RWPE2 (cell line): Measurements from ENCODE around the gene TBC1D2B.

ENCODE experiments used
- ATAC-seq: fragments of 200-7000 bp; cut with Tn5 transposase; 3 replicates; pipeline ENCODE4 v1.9.1; 2021; ENCODE audit warnings: low read depth
- DNase-seq: peaks from one replicate; pipeline ENCODE4 v3.0.0-alpha.2; 2020; ENCODE audit warnings: low spot score
- H3K27ac ChIP-seq: fragments of 450-650 bp; 2 replicates; pipeline ENCODE4 v1.5.1; 2017; ENCODE audit warnings: mild to moderate bottlenecking; ENCODE audit not compliant: poor library complexity, severe bottlenecking
- H3K27me3 ChIP-seq: fragments of 250-450 bp; sonication (Bioruptor Pico); 2 replicates; pipeline ENCODE4 v1.5.1; 2021; ENCODE audit warnings: mild to moderate bottlenecking, moderate library complexity; ENCODE audit not compliant: insufficient read depth, poor library complexity, severe bottlenecking
- H3K36me3 ChIP-seq: fragments of 250-450 bp; sonication (Bioruptor Pico); 2 replicates; pipeline ENCODE4 v1.5.1; 2020; ENCODE audit warnings: low read depth, mild to moderate bottlenecking, moderate library complexity
- H3K4me1 ChIP-seq: fragments of 250-450 bp; sonication (Bioruptor Pico); 2 replicates; pipeline ENCODE4 v1.5.1; 2021; ENCODE audit warnings: mild to moderate bottlenecking, moderate library complexity; ENCODE audit not compliant: insufficient read depth, poor library complexity, severe bottlenecking
- H3K4me3 ChIP-seq: fragments of 250-450 bp; sonication (Bioruptor Pico); 2 replicates; pipeline ENCODE4 v1.5.1; 2021; ENCODE audit warnings: mild to moderate bottlenecking, moderate library complexity; ENCODE audit not compliant: severe bottlenecking
- H3K9me3 ChIP-seq: fragments of 250-450 bp; sonication (Bioruptor Pico); 2 replicates; pipeline ENCODE4 v1.5.1; 2021; ENCODE audit warnings: mild to moderate bottlenecking, moderate library complexity; ENCODE audit not compliant: severe bottlenecking
- CTCF ChIP-seq: fragments of 450-650 bp; IDR thresholded peaks from one replicate; pipeline ENCODE4 v1.5.1; 2017; ENCODE audit warnings: mild to moderate bottlenecking, moderate library complexity; ENCODE audit not compliant: poor library complexity, severe bottlenecking

Gene TBC1D2B

GRCh38 chr15:78059110-78059839 lies 18.2 kb downstream of the TBC1D2B start:
- Histone ChIP-seq H3K27ac (peak overlapping the region; percentile 81), H3K4me1 (peaks cover 44% of the 10 kb centered on the region), H3K27me3 (no peaks in the 10 kb centered on the region), H3K9me3 (no peaks in the 10 kb centered on the region), H3K36me3 (peaks cover 8% of the 10 kb centered on the region), H3K4me3 (no peak overlapping the region)
- TF ChIP-seq CTCF, result no peak
- ATAC-seq, result no peak
- no peak for DNase-seq

- H3K4me1 ChIP-seq, result peaks cover 41% of the 10 kb centered on the region
- no peak for TF ChIP-seq CTCF
- no peak overlapping the region for H3K4me3 ChIP-seq
- no peak for ATAC-seq
- no peaks in the 10 kb centered on the region for H3K27me3 ChIP-seq
- peaks cover 16% of the 10 kb centered on the region for H3K36me3 ChIP-seq
- H3K27ac ChIP-seq, result peak overlapping the region; percentile 81
- DNase-seq, result no peak
- H3K9me3 ChIP-seq, result no peaks in the 10 kb centered on the region
Measured at GRCh38 chr15:78058401-78058935, 19.0 kb downstream of the TBC1D2B start.

- peaks cover 41% of the 10 kb centered on the region for H3K4me1 ChIP-seq
- H3K9me3 ChIP-seq, result no peaks in the 10 kb centered on the region
- no peaks in the 10 kb centered on the region for H3K27me3 ChIP-seq
- peaks cover 22% of the 10 kb centered on the region for H3K36me3 ChIP-seq
- H3K4me3 ChIP-seq, result no peak overlapping the region
- no peak for DNase-seq
- no peak for TF ChIP-seq CTCF
- peak overlapping the region; percentile 81 for H3K27ac ChIP-seq
- no peak for ATAC-seq
Measured at GRCh38 chr15:78057803-78058202, 19.7 kb downstream of the TBC1D2B start.

GRCh38 chr15:78056714-78057269 lies 20.7 kb downstream of the TBC1D2B start:
- no peak for TF ChIP-seq CTCF
- Histone ChIP-seq H3K27me3 (no peaks in the 10 kb centered on the region), H3K36me3 (peaks cover 28% of the 10 kb centered on the region), H3K27ac (peak overlapping the region; percentile 81), H3K9me3 (no peaks in the 10 kb centered on the region), H3K4me1 (peaks cover 35% of the 10 kb centered on the region), H3K4me3 (no peak overlapping the region)
- DNase-seq, result no peak
- peak; percentile 66 for ATAC-seq
